Neuronal stem cell (in vitro differentiated cells): ENCODE results near the gene SGCA.
A peak's percentile ranks its signal among the peaks of the same experiment; 100 is the strongest.

Source experiments
- DNase-seq: peaks from one replicate; pipeline ENCODE4 v3.0.0-alpha.2; 2013; ENCODE audit warnings: low spot score
- H2AFZ ChIP-seq: one replicate; pipeline ENCODE4 v1.6.1; 2013; ENCODE audit warnings: mild to moderate bottlenecking, low read length, inconsistent platforms
- H2AK5ac ChIP-seq: 2 replicates; pipeline ENCODE4 v1.6.1; 2013; ENCODE audit warnings: low read depth, mild to moderate bottlenecking, inconsistent platforms, low read length, moderate library complexity, mixed read lengths
- H2BK120ac ChIP-seq: 2 replicates; pipeline ENCODE4 v1.6.1; 2013; ENCODE audit warnings: low read depth, mild to moderate bottlenecking, inconsistent platforms, low read length, moderate library complexity, mixed read lengths
- H2BK12ac ChIP-seq: one replicate; pipeline ENCODE4 v1.6.1; 2013; ENCODE audit warnings: low read length, inconsistent platforms
- H2BK15ac ChIP-seq: 2 replicates; pipeline ENCODE4 v1.6.1; 2013; ENCODE audit warnings: mild to moderate bottlenecking, low read length, inconsistent platforms, mixed read lengths
- H2BK5ac ChIP-seq: one replicate; pipeline ENCODE4 v1.6.1; 2013; ENCODE audit warnings: inconsistent platforms, mild to moderate bottlenecking, low read length, moderate library complexity
- H3K14ac ChIP-seq: one replicate; pipeline ENCODE4 v1.6.1; 2013; ENCODE audit warnings: low read length, inconsistent platforms
- H3K18ac ChIP-seq: 2 replicates; pipeline ENCODE4 v1.6.1; 2013; ENCODE audit warnings: low read length, inconsistent platforms
- H3K23ac ChIP-seq: 2 replicates; pipeline ENCODE4 v1.6.1; 2013; ENCODE audit warnings: low read depth, mild to moderate bottlenecking, mixed read lengths, low read length, inconsistent platforms; ENCODE audit not compliant: poor library complexity
- H3K27ac ChIP-seq: replicated peaks from 3 replicates; pipeline ENCODE4 v1.5.1; 2013; ENCODE audit warnings: low read length, inconsistent platforms
- H3K27me3 ChIP-seq, 3 experiments: 2 replicates each; pipeline ENCODE4 v1.6.1; 2013; ENCODE audit warnings: low read length in 3 of 3, mild to moderate bottlenecking in 2 of 3, inconsistent platforms in 1 of 3, low read depth in 1 of 3, mixed read lengths in 1 of 3, moderate library complexity in 1 of 3; ENCODE audit not compliant: control insufficient read depth in 3 of 3, insufficient read depth in 3 of 3
- H3K36me3 ChIP-seq, 2 donors: replicated peaks in 1 of 2; 2 replicates each; pipeline ENCODE4 v1.6.1; 2013; ENCODE audit warnings: low read length in 2 of 2; ENCODE audit not compliant: control insufficient read depth in 2 of 2, insufficient read depth in 2 of 2
- H3K4ac ChIP-seq: 2 replicates; pipeline ENCODE4 v1.6.1; 2013; ENCODE audit warnings: inconsistent platforms, mild to moderate bottlenecking, low read length, moderate library complexity
- H3K4me1 ChIP-seq, 2 donors: 1 replicate in 1 of 2; 2 replicates in 1 of 2; pipeline ENCODE4 v1.6.1; 2013; ENCODE audit warnings: low read length in 2 of 2, low read depth in 1 of 2; ENCODE audit not compliant: control insufficient read depth in 2 of 2, insufficient read depth in 1 of 2
- H3K4me2 ChIP-seq: one replicate; pipeline ENCODE4 v1.6.1; 2013; ENCODE audit warnings: mild to moderate bottlenecking, low read length, inconsistent platforms; ENCODE audit not compliant: insufficient read depth, poor library complexity, severe bottlenecking
- H3K4me3 ChIP-seq, 2 donors: 2 replicates each; pipeline ENCODE4 v1.5.1; 2013; ENCODE audit warnings: low read length in 2 of 2, mild to moderate bottlenecking in 2 of 2, inconsistent platforms in 1 of 2, moderate library complexity in 1 of 2
- H3K79me1 ChIP-seq: one replicate; pipeline ENCODE4 v1.6.1; 2013; ENCODE audit warnings: low read depth, mild to moderate bottlenecking, inconsistent platforms, low read length, moderate library complexity
- H3K9ac ChIP-seq: one replicate; pipeline ENCODE4 v1.6.1; 2013; ENCODE audit warnings: mild to moderate bottlenecking, low read depth, low read length, inconsistent platforms; ENCODE audit not compliant: poor library complexity
- H3K9me3 ChIP-seq, 2 donors: replicated peaks in 1 of 2; 2 replicates each; pipeline versions ENCODE3 to v1.6.1; 2013; ENCODE audit warnings: low read length in 2 of 2, mild to moderate bottlenecking in 2 of 2, inconsistent platforms in 1 of 2, low read depth in 1 of 2, mixed read lengths in 1 of 2, moderate library complexity in 1 of 2; ENCODE audit not compliant: control insufficient read depth in 2 of 2, insufficient read depth in 1 of 2
- H4K8ac ChIP-seq: one replicate; pipeline ENCODE4 v1.6.1; 2013; ENCODE audit warnings: low read depth, mild to moderate bottlenecking, inconsistent platforms, low read length, moderate library complexity
- H4K91ac ChIP-seq: one replicate; pipeline ENCODE4 v1.6.1; 2013; ENCODE audit warnings: low read length, low read depth, mild to moderate bottlenecking, inconsistent platforms; ENCODE audit not compliant: poor library complexity
- WGBS, 2 donors: extraction: QIAGEN DNeasy Blood & Tissue Kit; methylation state at CpG; one replicate each; pipeline ENCODE4 v1.1.7; 2013; ENCODE audit warnings: missing lambda C conversion rate in 2 of 2, mixed read lengths in 1 of 2; ENCODE audit not compliant: insufficient read length in 2 of 2, insufficient replicate concordance in 1 of 2; ENCODE audit errors: extremely low coverage in 2 of 2; 5-methylcytosine and 5-hydroxymethylcytosine counted together

Gene SGCA

DNA sequence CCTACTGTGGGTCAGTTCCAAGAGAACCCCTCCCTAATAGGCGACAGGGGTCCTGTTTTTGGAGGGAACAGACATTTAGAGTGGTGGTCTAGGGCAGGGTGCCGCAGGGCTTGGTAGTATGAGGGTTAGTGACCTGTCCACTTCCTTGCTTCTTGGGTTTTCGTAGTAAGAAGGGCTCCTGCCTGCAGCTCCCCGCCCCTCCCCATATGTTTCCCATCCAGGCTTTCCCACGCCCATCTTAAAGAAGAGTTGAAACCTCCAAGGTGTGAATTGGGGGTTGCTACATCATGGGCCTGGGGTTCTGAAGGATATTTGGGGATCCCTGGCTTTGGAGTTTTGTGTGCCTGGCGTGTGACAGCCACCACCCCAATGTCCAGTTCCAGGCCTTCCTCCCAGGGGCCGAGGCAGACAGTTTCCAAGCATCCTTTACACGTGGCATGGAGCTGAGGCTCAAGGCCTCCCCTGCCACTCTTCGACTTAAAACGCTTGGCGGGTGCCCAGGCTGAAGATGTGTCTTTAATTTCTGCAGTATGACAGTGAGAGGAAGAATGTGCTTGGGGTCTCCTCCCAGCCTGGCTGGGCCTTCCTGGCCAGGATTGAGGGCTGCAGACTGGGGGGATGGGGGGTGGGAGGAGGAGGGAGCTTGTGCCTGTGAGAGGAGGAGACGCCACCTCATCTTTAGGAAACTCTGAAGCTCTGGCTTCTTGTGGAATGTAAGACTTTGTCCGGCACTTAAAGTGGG, 38.0 kb downstream of the SGCA start:
- Histone ChIP-seq H2BK12ac (no peak overlapping the region), H3K4me2 (no peak overlapping the region), H3K23ac (no peak overlapping the region), H2AK5ac (peak overlapping the region; percentile 46), H3K4me1 (peaks cover 17 to 23% of the 10 kb centered on the region in 2 donors), H3K79me1 (no peaks in the 10 kb centered on the region), H2BK120ac (no peak overlapping the region), H3K27me3 (peaks cover 5 to 44% (median 26%) of the 10 kb centered on the region in 3 experiments), H3K9ac (no peak overlapping the region), H3K4me3 (no peak overlapping the region), H3K9me3 (no peaks in the 10 kb centered on the region), H2BK5ac (peak overlapping the region; percentile 47), H2AFZ (no peak overlapping the region), H3K36me3 (no peaks in the 10 kb centered on the region), H4K91ac (no peak overlapping the region), H4K8ac (no peak overlapping the region), H2BK15ac (peak overlapping the region; percentile 10), H3K27ac (no peak overlapping the region), H3K14ac (no peak overlapping the region), H3K18ac (peak overlapping the region; percentile 44), H3K4ac (no peak overlapping the region)
- DNase-seq = no peak
- no CpG with 5 or more reads among the region's 13 CpGs for WGBS, 2 donors

GRCh38 chr17:50204431-50204830, 38.6 kb downstream of the SGCA start:
- Histone ChIP-seq H3K27ac (no peak overlapping the region), H3K18ac (peak overlapping the region; percentile 74), H2BK120ac (no peak overlapping the region), H4K91ac (no peak overlapping the region), H3K4me2 (no peak overlapping the region), H4K8ac (no peak overlapping the region), H3K9me3 (no peaks in the 10 kb centered on the region), H2BK12ac (no peak overlapping the region), H3K9ac (no peak overlapping the region), H3K4me3 (no peak overlapping the region), H2BK15ac (peak overlapping the region; percentile 53), H2AFZ (no peak overlapping the region), H2AK5ac (peak overlapping the region; percentile 67), H3K27me3 (peaks cover 5 to 39% (median 24%) of the 10 kb centered on the region in 3 experiments), H3K4ac (no peak overlapping the region), H3K23ac (no peak overlapping the region), H3K4me1 (peaks cover 19 to 26% of the 10 kb centered on the region in 2 donors), H3K79me1 (no peaks in the 10 kb centered on the region), H3K36me3 (no peaks in the 10 kb centered on the region), H2BK5ac (peak overlapping the region; percentile 15), H3K14ac (no peak overlapping the region)
- WGBS, 2 donors = no CpG with 5 or more reads among the region's 3 CpGs
- no peak for DNase-seq

DNA sequence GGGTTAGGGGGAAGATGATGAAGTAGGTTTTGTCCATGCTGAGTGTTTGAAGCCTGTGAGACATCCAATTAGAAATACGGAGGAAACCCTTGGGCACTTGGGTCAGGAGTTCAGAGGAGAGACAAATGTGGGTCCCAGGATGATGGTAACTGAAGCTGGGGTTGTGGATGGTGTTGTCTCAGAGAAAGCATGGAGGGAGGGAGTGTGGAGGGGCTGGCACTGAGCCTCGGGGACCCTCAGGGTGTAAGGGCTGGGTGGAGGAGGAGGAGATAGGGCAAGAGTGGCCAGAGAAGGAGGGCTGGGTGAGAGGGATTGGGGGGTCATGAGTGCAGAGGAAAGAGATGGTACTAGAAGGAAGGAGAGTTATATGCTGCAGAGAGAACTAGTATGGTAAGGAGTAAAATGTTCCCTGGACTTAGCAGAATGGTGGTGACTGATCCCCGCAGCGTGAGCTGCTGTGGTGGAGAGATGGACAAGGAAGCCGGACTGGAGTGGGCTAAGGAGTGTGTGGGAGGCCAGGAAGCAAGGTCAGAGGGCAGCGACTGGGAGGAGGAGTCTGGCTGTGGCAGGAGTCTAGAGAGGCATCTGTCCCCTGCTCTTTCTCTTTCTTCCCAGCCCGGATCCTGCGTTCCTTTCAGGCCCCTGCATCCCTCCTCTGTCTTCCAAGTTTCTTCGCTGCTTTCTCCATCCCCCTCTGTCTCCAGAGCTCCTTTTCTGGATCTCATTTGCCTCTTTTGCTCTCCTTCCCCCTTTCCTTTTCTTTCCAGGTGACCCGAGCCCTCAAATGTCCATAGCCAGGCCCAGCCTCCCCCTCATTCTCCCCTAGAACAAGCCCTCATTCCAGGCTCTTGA, 39.5 kb downstream of the SGCA start:
- Histone ChIP-seq H3K18ac (peak overlapping the region; percentile 27), H3K14ac (no peak overlapping the region), H4K91ac (no peak overlapping the region), H3K27me3 (peaks cover 5 to 34% (median 21%) of the 10 kb centered on the region in 3 experiments), H3K23ac (no peak overlapping the region), H2AFZ (peak overlapping the region; percentile 87), H2AK5ac (peak overlapping the region; percentile 67), H2BK12ac (peak overlapping the region; percentile 18), H2BK5ac (peak overlapping the region; percentile 15), H3K4me1 (peaks cover 23 to 32% of the 10 kb centered on the region in 2 donors), H4K8ac (no peak overlapping the region), H3K4me2 (no peak overlapping the region), H2BK15ac (peak overlapping the region; percentile 53), H3K36me3 (no peaks in the 10 kb centered on the region), H3K79me1 (no peaks in the 10 kb centered on the region), H3K9me3 (no peaks in the 10 kb centered on the region), H3K4me3 (no peak overlapping the region), H3K27ac (peak overlapping the region; percentile 19), H3K4ac (no peak overlapping the region), H2BK120ac (no peak overlapping the region), H3K9ac (no peak overlapping the region)
- WGBS, 2 donors = no CpG with 5 or more reads among the region's 10 CpGs
- DNase-seq = no peak

DNA sequence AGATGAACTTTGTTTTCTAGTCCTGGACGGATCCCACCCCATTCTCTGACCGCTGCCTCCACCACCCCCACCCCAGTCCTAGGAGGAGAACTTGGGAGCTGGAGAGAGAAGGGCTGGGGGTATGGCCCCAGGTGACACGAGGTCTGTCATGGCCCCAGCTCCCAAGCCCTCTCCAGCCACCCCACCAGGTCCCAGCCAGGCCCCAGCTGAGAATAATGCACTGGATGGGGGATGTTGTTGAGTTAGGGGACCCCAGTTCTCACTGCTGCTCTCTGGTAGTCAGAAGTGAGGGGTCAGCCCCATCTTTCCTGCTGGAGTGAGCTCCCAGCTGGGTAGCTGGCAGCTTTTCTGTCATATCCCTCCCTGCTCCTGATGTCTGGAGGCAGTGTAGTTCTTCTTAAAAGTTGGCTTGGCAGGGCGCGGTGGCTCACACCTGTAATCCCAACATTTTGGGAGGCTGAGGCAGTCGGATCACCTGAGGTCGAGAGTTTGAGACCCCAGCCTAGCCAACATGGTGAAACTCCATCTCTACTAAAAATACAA, 40.2 kb downstream of the SGCA start:
- Histone ChIP-seq H4K91ac (no peak overlapping the region), H2AK5ac (peak overlapping the region; percentile 9), H3K23ac (no peak overlapping the region), H3K14ac (no peak overlapping the region), H3K4ac (no peak overlapping the region), H2BK15ac (peak overlapping the region; percentile 32), H4K8ac (no peak overlapping the region), H3K9me3 (no peaks in the 10 kb centered on the region), H3K36me3 (no peaks in the 10 kb centered on the region), H2AFZ (peak overlapping the region; percentile 87), H3K18ac (peak overlapping the region; percentile 46), H3K4me3 (no peak overlapping the region), H2BK120ac (no peak overlapping the region), H2BK5ac (no peak overlapping the region), H3K4me1 (peaks cover 30 to 39% of the 10 kb centered on the region in 2 donors), H3K4me2 (no peak overlapping the region), H2BK12ac (peak overlapping the region; percentile 59), H3K27ac (peak overlapping the region; percentile 19), H3K79me1 (no peaks in the 10 kb centered on the region), H3K27me3 (peaks cover 3 to 30% (median 19%) of the 10 kb centered on the region in 3 experiments), H3K9ac (no peak overlapping the region)
- WGBS, 2 donors = no CpG with 5 or more reads among the region's 7 CpGs
- DNase-seq = no peak
